A549 treated with CpdA at 1 μM for 4 hours (cell line): ENCODE measurements around the gene CAPNS1. TPM values are rescaled to one million over a fixed set of nuclear protein-coding genes. Genes with fewer than 3 reads are reported as not detected.

ENCODE experiments used
- total RNA-seq: library from RNA; stranded (reverse); fragments of 200-300 nt; extraction: Qiagen RNA extraction; gene quantifications from 5 replicates; pipeline ENCODE4 v1.2.3, GENCODE V29; 2022; ENCODE audit warnings: low read depth

Gene CAPNS1
- total RNA-seq = 1,446 to 2,206 TPM (median 2,101 TPM) in 5 replicates

DNA sequence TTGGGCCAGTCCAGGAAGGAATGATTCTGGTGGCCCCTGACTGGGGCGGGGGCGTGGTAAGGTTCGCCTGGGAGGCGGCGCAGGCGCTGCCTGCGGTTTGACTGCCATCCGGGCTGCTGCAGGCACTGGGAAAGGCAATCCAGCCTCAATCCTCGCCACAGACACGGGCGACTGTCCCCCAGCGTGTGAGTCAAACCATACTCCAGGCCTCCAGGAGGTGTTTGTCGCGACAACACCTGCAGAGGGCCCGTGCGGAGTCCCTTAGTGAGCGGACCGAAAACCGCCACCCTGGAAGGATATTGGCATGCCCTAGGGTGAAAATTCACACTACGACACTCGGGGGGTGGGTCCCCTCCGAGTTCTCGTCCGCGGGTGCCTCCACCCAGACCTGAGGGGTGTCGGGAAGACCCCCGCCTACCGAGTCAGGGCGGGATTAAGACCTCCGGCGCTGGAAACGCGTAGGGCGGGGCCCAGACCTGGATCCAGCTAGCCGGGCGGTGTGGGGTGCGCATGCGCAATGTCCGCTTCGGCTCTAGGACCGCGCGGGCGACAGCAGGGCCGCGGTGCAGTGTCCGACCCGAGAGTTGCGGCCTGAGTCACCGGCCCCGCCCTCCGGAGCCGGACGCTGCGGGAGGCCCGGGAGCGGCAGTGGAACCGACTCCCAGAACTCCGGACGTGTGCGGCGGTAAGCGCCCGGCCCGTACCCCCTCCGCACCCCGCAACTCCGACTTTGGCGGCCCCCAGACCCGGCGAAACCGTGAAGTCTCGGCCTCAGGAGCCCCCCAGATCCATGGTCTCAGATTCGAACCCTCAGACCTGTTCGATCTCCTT, at the start of gene CAPNS1:
CAPNS1 (plus strand) TSS at position 594 of the 831 bp plus-strand sequence. CDS start 946 bp downstream, outside the sequence.

DNA sequence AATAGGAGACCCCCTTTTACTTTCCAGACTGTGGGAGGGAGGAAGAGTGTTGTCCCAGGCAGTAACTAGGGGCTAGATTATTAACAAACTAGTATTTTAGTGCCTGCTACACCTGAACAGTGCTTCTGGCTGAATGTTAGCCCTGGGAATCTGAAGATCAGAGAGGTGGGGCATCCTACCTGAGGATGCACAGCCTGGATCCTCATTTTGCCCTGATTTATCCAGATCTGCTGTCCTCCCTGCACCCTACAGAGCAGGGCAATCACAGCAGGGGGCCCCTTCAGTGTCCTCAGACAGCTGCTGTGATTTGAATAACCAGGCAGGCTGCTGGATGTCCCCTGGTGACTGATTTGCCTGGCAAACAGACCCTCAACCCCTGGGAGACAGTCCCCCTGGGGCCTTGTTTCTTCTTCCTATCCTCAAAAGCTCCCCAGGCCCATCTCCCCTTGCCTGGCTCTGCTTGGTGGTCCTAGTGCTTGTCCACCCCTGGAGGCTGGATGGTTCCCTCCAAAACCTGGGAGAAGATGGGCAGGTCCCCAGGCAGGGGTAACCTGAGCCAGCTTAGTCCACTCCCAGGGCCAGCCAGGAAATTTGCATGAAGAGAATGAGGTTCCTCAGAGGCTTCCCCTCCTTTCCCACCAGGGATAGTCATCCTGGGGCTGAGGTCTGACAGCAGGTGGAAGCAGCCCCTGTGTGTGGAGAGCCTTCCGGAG, 29.2 kb upstream of the CAPNS1 start, which contains the start of gene OVOL3:
OVOL3 (plus strand) TSS at position 657 of the 713 bp plus-strand sequence. CDS start 60 bp downstream, outside the sequence.

GRCh38 chr19:36114721-36115452, 25.0 kb upstream of the CAPNS1 start, which contains the start of gene POLR2I:
POLR2I (minus strand) TSS chr19:36114875; CDS start chr19:36114856, 19 bp downstream.

DNA sequence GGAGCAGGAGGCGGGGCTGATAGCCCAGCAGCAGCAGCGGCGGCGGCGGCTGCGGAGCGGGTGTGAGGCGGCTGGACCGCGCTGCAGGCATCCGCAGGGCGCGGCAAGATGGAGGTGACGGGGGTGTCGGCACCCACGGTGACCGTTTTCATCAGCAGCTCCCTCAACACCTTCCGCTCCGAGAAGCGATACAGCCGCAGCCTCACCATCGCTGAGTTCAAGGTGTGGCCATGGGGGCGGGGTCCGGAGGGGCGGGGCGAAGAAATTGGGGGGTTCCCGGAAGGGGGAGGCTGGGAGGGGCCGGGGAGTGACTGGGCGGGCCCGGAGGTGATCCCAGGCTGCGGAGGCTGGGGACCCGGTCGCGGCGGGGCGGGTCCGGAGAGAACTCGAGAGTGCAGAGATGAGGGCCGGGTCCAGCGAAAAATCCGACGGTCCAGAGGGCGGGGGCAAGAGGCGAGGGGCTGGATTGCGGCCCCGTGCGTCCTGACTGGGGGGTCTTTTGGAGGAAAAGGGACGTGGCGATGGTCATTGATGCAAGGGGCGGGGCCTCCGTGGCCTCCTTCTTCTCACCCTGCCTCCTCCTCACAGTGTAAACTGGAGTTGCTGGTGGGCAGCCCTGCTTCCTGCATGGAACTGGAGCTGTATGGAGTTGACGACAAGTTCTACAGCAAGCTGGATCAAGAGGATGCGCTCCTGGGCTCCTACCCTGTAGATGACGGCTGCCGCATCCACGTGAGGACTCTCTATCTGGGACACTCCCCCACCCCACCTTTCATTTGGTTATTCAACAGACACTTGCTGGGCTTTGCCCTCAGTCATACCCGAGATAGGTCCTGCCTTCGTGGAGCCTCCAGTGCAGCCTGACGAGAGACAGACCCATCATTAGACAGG, 24.2 kb upstream of the CAPNS1 start, which contains the start of gene TBCB:
TBCB (plus strand) TSS at position 16 of the 891 bp plus-strand sequence; CDS start at position 109, 93 bp downstream.

DNA sequence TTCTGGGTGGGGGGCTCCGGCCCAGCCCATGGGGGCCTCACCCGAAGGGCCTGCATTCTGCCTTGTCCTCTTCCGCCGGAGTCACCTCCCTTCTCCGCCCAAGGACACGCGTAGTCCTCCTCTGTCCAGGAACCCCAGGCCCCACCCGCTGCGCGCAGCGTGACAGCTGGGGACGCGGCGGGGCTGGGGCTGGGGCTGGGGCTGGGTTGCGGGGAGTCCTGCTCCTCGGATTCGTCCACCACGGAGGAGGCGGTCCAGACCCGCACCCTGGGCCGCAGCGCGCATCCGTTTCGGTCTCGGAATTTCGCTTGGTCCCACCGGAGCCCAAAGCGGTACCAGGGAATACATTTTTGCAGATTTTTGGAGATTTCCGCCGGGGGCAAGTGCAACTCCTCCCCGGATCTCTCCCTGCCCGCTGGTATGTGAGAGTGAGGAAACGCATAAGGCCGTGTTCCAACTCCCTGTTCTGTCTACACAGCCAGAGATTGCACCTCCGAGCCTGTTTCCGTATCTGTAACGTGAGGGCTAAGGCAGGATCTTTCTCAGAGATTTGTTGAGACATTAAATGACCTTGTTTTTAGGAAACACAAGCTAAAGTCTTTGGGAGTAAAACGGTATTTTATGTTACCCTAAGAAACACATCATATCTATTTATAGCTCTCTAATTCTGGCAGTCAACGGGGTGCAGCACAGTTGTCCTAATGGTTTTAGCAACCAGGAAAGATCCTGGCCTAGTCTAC, 12.7 kb downstream of the CAPNS1 start, which contains the start of gene COX7A1:
COX7A1 (minus strand) TSS at position 96 of the 740 bp plus-strand sequence; CDS start at position 56, 40 bp downstream.

Other genes with a start within 250 kb of the CAPNS1 start
- 6.9 to 9.4 TPM (median 8.2 TPM) in 5 replicates for gene NFKBID, start 239.5 kb upstream of the CAPNS1 start, total RNA-seq
- 0.40 to 0.81 TPM (median 0.57 TPM) in 4 of 5 replicates, not detected in the other for gene HCST, start 237.5 kb upstream of the CAPNS1 start, total RNA-seq
- gene TYROBP, start 231.8 kb upstream of the CAPNS1 start, total RNA-seq = not detected in 5 replicates
- 16.7 to 26.3 TPM (median 20.5 TPM) in 5 replicates for gene LRFN3, start 203.7 kb upstream of the CAPNS1 start, total RNA-seq
- 30.3 to 52.4 TPM (median 46.9 TPM) in 5 replicates for gene SDHAF1, start 144.9 kb upstream of the CAPNS1 start, total RNA-seq
- gene SYNE4, start 131.3 kb upstream of the CAPNS1 start, total RNA-seq = 0.23 to 0.50 TPM (median 0.36 TPM) in 4 of 5 replicates, not detected in the other
- 23.1 to 33.9 TPM (median 26.5 TPM) in 5 replicates for gene ALKBH6, start 125.9 kb upstream of the CAPNS1 start, total RNA-seq
- 0.83 to 1.4 TPM (median 1.0 TPM) in 5 replicates for gene CLIP3, start 107.2 kb upstream of the CAPNS1 start, total RNA-seq
- gene THAP8, start 85.8 kb upstream of the CAPNS1 start, total RNA-seq = 4.1 to 7.8 TPM (median 6.5 TPM) in 5 replicates
- gene WDR62, start 85.2 kb upstream of the CAPNS1 start, total RNA-seq = 21.2 to 28.4 TPM (median 26.8 TPM) in 5 replicates
- gene OVOL3, start 28.9 kb upstream of the CAPNS1 start, total RNA-seq = 0.17 to 0.43 TPM (median 0.23 TPM) in 3 of 5 replicates, not detected in the others
- 229 to 258 TPM (median 242 TPM) in 5 replicates for gene POLR2I, start 25.2 kb upstream of the CAPNS1 start, total RNA-seq
- 395 to 543 TPM (median 523 TPM) in 5 replicates for gene TBCB, start 24.6 kb upstream of the CAPNS1 start, total RNA-seq
- gene COX7A1, start 12.4 kb downstream of the CAPNS1 start, total RNA-seq = not detected in 5 replicates
- gene ZNF565, start 74.6 kb downstream of the CAPNS1 start, total RNA-seq = 3.9 to 4.8 TPM (median 4.0 TPM) in 5 replicates
- gene ZNF146, start 75.0 kb downstream of the CAPNS1 start, total RNA-seq = 118 to 190 TPM (median 125 TPM) in 5 replicates
- gene ZFP14, start 239.1 kb downstream of the CAPNS1 start, total RNA-seq = 2.2 to 2.8 TPM (median 2.4 TPM) in 5 replicates